Measurements from ENCODE around the gene ILDR1. TPM values are rescaled to one million over a fixed set of nuclear protein-coding genes. Genes with fewer than 3 reads are reported as not detected.

The ILDR1 gene
- total and polyA plus RNA-seq, 2 of the 8 experiments (the other 6 are each of a cell fraction or from before 2014, with no cell fraction given), result 1.8 TPM

DNA sequence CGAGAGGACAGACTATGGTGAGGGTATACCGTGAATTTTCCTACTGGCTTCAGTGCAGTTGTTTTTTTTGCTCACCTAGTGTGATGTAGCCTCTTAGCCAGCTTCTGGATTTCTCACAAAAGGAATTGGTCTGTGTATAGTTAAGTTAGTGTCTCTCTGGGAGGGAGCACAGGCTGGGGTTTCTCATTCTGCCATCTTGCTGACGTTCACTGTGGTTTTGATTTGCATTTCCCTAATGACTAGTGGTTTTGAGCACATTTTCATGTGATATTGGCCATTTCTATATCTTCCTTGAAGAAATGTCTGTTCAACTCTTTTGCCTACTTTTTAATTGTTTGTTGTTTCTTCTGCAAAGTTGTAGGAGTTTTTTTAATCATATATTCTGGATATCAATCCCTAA is 30.9 kb upstream of the ILDR1 start:
- Histone ChIP-seq H3K4me2 (ENCODE audit: insufficient read depth in 1 of 2, low read depth in 2 of 2, low read length in 2 of 2) (no peak overlapping the region), H3K18ac (ENCODE audit: extremely low read depth, low read length) (no peak overlapping the region), H3K23me2 (ENCODE audit: low read depth, low read length) (no peaks in the 10 kb centered on the region; the same call in 1 of the 2 replicates), H4K20me1 (replicated peaks in 1 of 2; ENCODE audit: control insufficient read depth in 1 of 2, insufficient read depth in 2 of 2, low read length in 2 of 2) (no peaks in the 10 kb centered on the region), H3K79me1 (ENCODE audit: low read depth, low read length) (no peaks in the 10 kb centered on the region), H4K5ac (ENCODE audit: insufficient read length, low read depth, low read length) (no peak overlapping the region), H4K91ac (replicated peaks; ENCODE audit: insufficient read length, low read length) (no peak overlapping the region), H4K8ac (ENCODE audit: extremely low read depth, insufficient read depth, low read length) (no peak overlapping the region), H3K27me3 (replicated peaks in 1 of 4; ENCODE audit: control insufficient read depth in 3 of 4, extremely low read depth in 1 of 4, insufficient read depth in 3 of 4, low read length in 3 of 4) (no peaks in the 10 kb centered on the region), H3K79me2 (ENCODE audit: control insufficient read depth in 1 of 2, insufficient read depth in 2 of 2, low read length in 2 of 2) (no peaks in the 10 kb centered on the region), H3K36me3 (ENCODE audit: control insufficient read depth in 2 of 4, insufficient read depth in 4 of 4, low read length in 3 of 4) (no peaks in the 10 kb centered on the region), H3K4me1 (replicated peaks in 1 of 4; ENCODE audit: control insufficient read depth in 3 of 4, insufficient read depth in 4 of 4, low read length in 3 of 4) (no peaks in the 10 kb centered on the region), H2BK20ac (ENCODE audit: low read length) (no peak overlapping the region), H3K4me3 (ENCODE audit: extremely low read depth in 1 of 4, insufficient read depth in 2 of 4, low read depth in 3 of 4, low read length in 4 of 4) (no peak overlapping the region), H2BK12ac (ENCODE audit: low read depth, low read length) (no peak overlapping the region), H3K14ac (ENCODE audit: insufficient read length) (no peak overlapping the region), H3K27ac (ENCODE audit: low read depth, low read length) (no peak overlapping the region), H2BK15ac (ENCODE audit: low read length) (no peak overlapping the region), H3K23ac (ENCODE audit: insufficient read length) (no peak overlapping the region), H3K56ac (replicated peaks; ENCODE audit: insufficient read length, low read depth, low read length) (no peak overlapping the region), H3K9ac (replicated peaks in 1 of 4; ENCODE audit: extremely low read depth in 1 of 4, low read depth in 3 of 4, low read length in 3 of 4) (no peak overlapping the region), H3K9me3 (ENCODE audit: insufficient read depth in 2 of 2, low read depth in 1 of 2, low read length in 1 of 2) (no peaks in the 10 kb centered on the region), H3K4ac (replicated peaks; ENCODE audit: insufficient read length, low read depth, low read length) (no peak overlapping the region), H2BK120ac (replicated peaks; ENCODE audit: low read depth, low read length) (no peak overlapping the region), H2AK5ac (ENCODE audit: low read depth, low read length) (no peak overlapping the region), H2AFZ (ENCODE audit: low read length) (no peak overlapping the region), H2BK5ac (ENCODE audit: low read depth, low read length) (no peak overlapping the region)
- POLR2A ChIA-PET (ENCODE audit: partially characterized antibody), result no interaction called here
- WGBS, 2 experiments (ENCODE audit: extremely low coverage in 1 of 2, insufficient coverage in 1 of 2, insufficient read length in 1 of 2, insufficient replicate concordance in 2 of 2, low coverage in 1 of 2, low lambda C conversion rate in 2 of 2, missing lambda C conversion rate in 1 of 2), result 86% methylated on average over 3 of the region's 3 CpGs; no CpG with 5 or more reads in 1 of the 2 experiments
- CTCF ChIA-PET (ENCODE audit: partially characterized antibody), result no interaction called here
- no peak for DNase-seq (ENCODE audit: low read depth in 1 of 2, low spot score in 2 of 2)
- FAIRE-seq, result no peak
- no peak for TF ChIP-seq PHF8 (conservative IDR thresholded peaks at IDR 0.05; ENCODE audit: low read depth, low read length)
- no peak for TF ChIP-seq KDM4A (IDR thresholded peaks at IDR 0.05; ENCODE audit: low read depth, low read length, severe bottlenecking)
- TF ChIP-seq, protein P1, sequence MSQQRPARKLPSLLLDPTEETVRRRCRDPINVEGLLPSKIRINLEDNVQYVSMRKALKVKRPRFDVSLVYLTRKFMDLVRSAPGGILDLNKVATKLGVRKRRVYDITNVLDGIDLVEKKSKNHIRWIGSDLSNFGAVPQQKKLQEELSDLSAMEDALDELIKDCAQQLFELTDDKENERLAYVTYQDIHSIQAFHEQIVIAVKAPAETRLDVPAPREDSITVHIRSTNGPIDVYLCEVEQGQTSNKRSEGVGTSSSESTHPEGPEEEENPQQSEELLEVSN (IDR thresholded peaks at IDR 0.05), result no peak
- no peak for TF ChIP-seq BCL11A (IDR thresholded peaks at IDR 0.05; ENCODE audit: low read depth in 2 of 2, low read length in 2 of 2)
- no peak for TF ChIP-seq GTF2F1 (IDR thresholded peaks at IDR 0.05; ENCODE audit: borderline replicate concordance, low read depth, low read length)
- TF ChIP-seq, protein P2, sequence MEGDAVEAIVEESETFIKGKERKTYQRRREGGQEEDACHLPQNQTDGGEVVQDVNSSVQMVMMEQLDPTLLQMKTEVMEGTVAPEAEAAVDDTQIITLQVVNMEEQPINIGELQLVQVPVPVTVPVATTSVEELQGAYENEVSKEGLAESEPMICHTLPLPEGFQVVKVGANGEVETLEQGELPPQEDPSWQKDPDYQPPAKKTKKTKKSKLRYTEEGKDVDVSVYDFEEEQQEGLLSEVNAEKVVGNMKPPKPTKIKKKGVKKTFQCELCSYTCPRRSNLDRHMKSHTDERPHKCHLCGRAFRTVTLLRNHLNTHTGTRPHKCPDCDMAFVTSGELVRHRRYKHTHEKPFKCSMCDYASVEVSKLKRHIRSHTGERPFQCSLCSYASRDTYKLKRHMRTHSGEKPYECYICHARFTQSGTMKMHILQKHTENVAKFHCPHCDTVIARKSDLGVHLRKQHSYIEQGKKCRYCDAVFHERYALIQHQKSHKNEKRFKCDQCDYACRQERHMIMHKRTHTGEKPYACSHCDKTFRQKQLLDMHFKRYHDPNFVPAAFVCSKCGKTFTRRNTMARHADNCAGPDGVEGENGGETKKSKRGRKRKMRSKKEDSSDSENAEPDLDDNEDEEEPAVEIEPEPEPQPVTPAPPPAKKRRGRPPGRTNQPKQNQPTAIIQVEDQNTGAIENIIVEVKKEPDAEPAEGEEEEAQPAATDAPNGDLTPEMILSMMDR (IDR thresholded peaks at IDR 0.05; ENCODE audit: control extremely low read depth in 1 of 3, insufficient read depth in 1 of 3, low read depth in 1 of 3, low read length in 3 of 3), result no peak
- no peak for TF ChIP-seq ZNF274 (IDR thresholded peaks at IDR 0.05; ENCODE audit: borderline replicate concordance, extremely low read depth, low read length)
- TF ChIP-seq POLR2A (IDR thresholded peaks at IDR 0.05; ENCODE audit: control extremely low read depth in 1 of 2, low read depth in 2 of 2, low read length in 2 of 2), result no peak
- no peak for TF ChIP-seq BRCA1 (IDR thresholded peaks at IDR 0.05; ENCODE audit: low read depth, low read length)
- TF ChIP-seq CHD1 (IDR thresholded peaks at IDR 0.05; ENCODE audit: low read depth, low read length), result no peak
- TF ChIP-seq CBX5 (IDR thresholded peaks at IDR 0.05; ENCODE audit: low read depth, low read length), result no peak
- TF ChIP-seq SUZ12 (IDR thresholded peaks at IDR 0.05; ENCODE audit: low read length), result no peak

Data from H1 (cell line).